Body of pancreas (tissue), 4 donors: ENCODE results near the gene SYNE1. TPM values are rescaled to one million over a fixed set of nuclear protein-coding genes. Genes with fewer than 3 reads are reported as not detected.
A peak's percentile ranks its signal among the peaks of the same experiment; 100 is the strongest.

Experiments used
- ATAC-seq: fragments of 150-250 bp; one replicate; pipeline ENCODE4 v1.9.1; 2016
- DNase-seq, 4 donors: peaks; one replicate each; pipeline ENCODE4 v3.0.0-alpha.2; 2019
- H3K27ac ChIP-seq, 4 donors: fragments of 200-600 bp; sonication (generic); 1 replicate in 3 of 4; 2 replicates in 1 of 4; pipeline versions ENCODE4 v1.5.1 to v1.6.1; 2016 to 2019; ENCODE audit warnings: mild to moderate bottlenecking in 1 of 4, mixed read lengths in 1 of 4, moderate library complexity in 1 of 4
- H3K27me3 ChIP-seq, 2 donors: fragments of 200-600 bp; sonication (generic); one replicate each; pipeline ENCODE4 v1.6.0; 2016; ENCODE audit warnings: mild to moderate bottlenecking in 1 of 2
- H3K36me3 ChIP-seq, 2 donors: fragments of 200-600 bp; sonication (generic); replicated peaks in 1 of 2; 2 replicates each; pipeline ENCODE4 v1.5.1; 2016; ENCODE audit warnings: low read depth in 2 of 2; ENCODE audit not compliant: insufficient read depth in 1 of 2
- H3K4me1 ChIP-seq: fragments of 200-600 bp; sonication (generic); one replicate; pipeline ENCODE4 v1.6.0; 2016
- H3K4me3 ChIP-seq, 2 donors: fragments of 200-600 bp; sonication (generic); 1 replicate in 1 of 2; 2 replicates in 1 of 2; pipeline ENCODE4 v1.5.1; 2016 to 2019
- H3K9me3 ChIP-seq, 3 donors: fragments of 200-600 bp; sonication (generic); 1 replicate in 2 of 3; 2 replicates in 1 of 3; pipeline ENCODE4 v1.5.1; 2016
- CTCF ChIP-seq, 7 experiments: fragments of 450-650 bp in 4 of 7; fragments of 200-600 bp in 3 of 7; sonication (generic) in 3 of 7; IDR thresholded peaks; one replicate each; pipeline ENCODE4 v1.5.1; 2016 to 2019; ENCODE audit warnings: antibody characterized with exemption in 7 of 7
- POLR2A ChIP-seq, 3 donors: fragments of 450-650 bp; IDR thresholded peaks; one replicate each; pipeline ENCODE4 v1.6.1; 2016; ENCODE audit warnings: antibody characterized with exemption in 3 of 3, mild to moderate bottlenecking in 2 of 3
- WGBS, 2 donors: methylation state at CpG; one replicate each; pipeline ENCODE4 v1.1.5; 2017; 5-methylcytosine and 5-hydroxymethylcytosine counted together
- intact Hi-C: fragments of 100-400 bp; cut with DNase I; formaldehyde crosslinking; loops from one replicate; pipeline ENCODE4 v1.15.1; 2023
- total RNA-seq, 2 donors: library from RNA; depleted of rRNA; stranded (reverse); fragments of >200 nt; gene quantifications; one replicate each; pipeline ENCODE4 v1.1.0, GENCODE V29; 2016

Gene SYNE1
- total RNA-seq, 2 donors from 2014 or later = 109 to 123 TPM

- H3K4me1 ChIP-seq = no peaks in the 10 kb centered on the region
- 96 to 99% methylated on average over 3 of the region's 3 CpGs for WGBS, 2 donors
Observed at GRCh38 chr6:152259234-152259633, 377.9 kb downstream of the SYNE1 start.

DNA sequence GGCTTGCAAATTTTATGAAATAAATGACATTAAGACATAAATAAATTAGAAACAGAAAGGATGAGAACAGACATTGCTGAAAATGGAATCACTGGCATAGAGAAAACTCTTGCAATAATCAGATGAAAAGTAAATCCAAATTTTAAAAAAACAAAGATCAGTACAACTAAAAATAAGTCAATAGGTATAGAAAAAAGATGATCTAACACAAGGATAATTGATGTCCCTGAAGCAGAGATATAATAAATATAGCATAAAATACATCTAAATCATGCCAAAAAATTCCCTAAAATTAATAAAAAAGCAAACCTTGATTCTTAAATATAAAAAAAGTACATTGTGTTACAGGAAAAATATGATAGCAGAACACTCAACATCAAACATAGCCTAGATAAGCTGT lies 379.6 kb downstream of the SYNE1 start:
- Histone ChIP-seq H3K4me3 (no peak overlapping the region), H3K36me3 (peaks cover 6 to 21% of the 10 kb centered on the region in 2 donors), H3K9me3 (no peaks in the 10 kb centered on the region), H3K27me3 (no peaks in the 10 kb centered on the region), H3K27ac (no peak overlapping the region), H3K4me1 (no peaks in the 10 kb centered on the region)
- TF ChIP-seq POLR2A (IDR thresholded peaks at IDR 0.05) (no peak), CTCF (IDR thresholded peaks at IDR 0.05) (no peak)
- DNase-seq (no peak), ATAC-seq (no peak)
- intact Hi-C loops = no loop called here

More at GRCh38 chr6:152259234-152259633, 377.9 kb downstream of the SYNE1 start:
- Histone ChIP-seq H3K27me3 (no peaks in the 10 kb centered on the region), H3K27ac (no peak overlapping the region), H3K36me3 (peaks cover 6 to 24% of the 10 kb centered on the region in 2 donors), H3K9me3 (no peaks in the 10 kb centered on the region), H3K4me3 (no peak overlapping the region)
- ATAC-seq (no peak), DNase-seq (no peak)
- TF ChIP-seq POLR2A (IDR thresholded peaks at IDR 0.05) = no peak
- no peak for TF ChIP-seq CTCF (IDR thresholded peaks at IDR 0.05)
- intact Hi-C loops = no loop called here

GRCh38 chr6:152250127-152250526 lies 387.0 kb downstream of the SYNE1 start:
- ATAC-seq (no peak), DNase-seq (no peak)
- Histone ChIP-seq H3K4me3 (no peak overlapping the region), H3K4me1 (peaks cover 10% of the 10 kb centered on the region), H3K27ac (no peak overlapping the region), H3K9me3 (no peaks in the 10 kb centered on the region), H3K36me3 (peaks cover 0 to 8% of the 10 kb centered on the region in 2 donors), H3K27me3 (no peaks in the 10 kb centered on the region)
- whole genome bisulfite sequencing, 2 donors = 93 to 97% methylated on average over 3 of the region's 3 CpGs
- intact Hi-C loops = no loop called here
- TF ChIP-seq POLR2A (IDR thresholded peaks at IDR 0.05) (no peak), CTCF (IDR thresholded peaks at IDR 0.05) (no peak)

DNA sequence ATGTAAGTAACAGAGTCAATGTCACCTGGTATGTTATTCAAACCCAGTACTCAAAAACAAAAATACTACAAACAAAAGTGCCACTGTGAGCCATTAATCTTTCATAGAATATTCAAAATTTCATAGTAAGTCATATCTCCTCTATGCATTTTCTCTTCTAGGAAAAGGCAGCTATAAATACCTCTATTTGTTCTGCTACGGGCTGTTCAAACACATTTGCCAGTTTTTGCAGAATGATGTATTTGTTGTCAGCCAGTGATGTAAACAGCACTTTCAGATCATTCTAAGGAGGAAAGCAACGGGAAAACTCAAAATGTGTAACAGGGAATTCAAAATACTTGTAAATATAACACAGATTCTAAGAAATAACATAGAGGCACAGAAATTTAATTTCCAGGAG lies 388.2 kb downstream of the SYNE1 start:
- intact Hi-C loops = no loop called here
- ATAC-seq = no peak
- Histone ChIP-seq H3K36me3 (peaks cover 0 to 2% of the 10 kb centered on the region in 2 donors), H3K27ac (peak overlapping the region in 1 of 4 donors; percentile 25), H3K4me1 (peaks cover 10% of the 10 kb centered on the region), H3K4me3 (no peak overlapping the region), H3K27me3 (no peaks in the 10 kb centered on the region), H3K9me3 (no peaks in the 10 kb centered on the region)
- TF ChIP-seq POLR2A (IDR thresholded peaks at IDR 0.05) (no peak), CTCF (IDR thresholded peaks at IDR 0.05) (no peak)
- no peak for DNase-seq
- 20 to 28% methylated on average over 2 of the region's 2 CpGs for WGBS, 2 donors

- intact Hi-C loops = no loop called here
- no peak overlapping the region for H3K4me3 ChIP-seq
- DNase-seq (no peak), ATAC-seq (no peak)
- peaks cover 0 to under 1% of the 10 kb centered on the region in 2 donors for H3K36me3 ChIP-seq
- H3K9me3 ChIP-seq = no peaks in the 10 kb centered on the region
- H3K27me3 ChIP-seq = no peaks in the 10 kb centered on the region
- H3K4me1 ChIP-seq = peaks cover 18% of the 10 kb centered on the region
- H3K27ac ChIP-seq = no peak overlapping the region
- no peak for TF ChIP-seq POLR2A (IDR thresholded peaks at IDR 0.05)
- TF ChIP-seq CTCF (IDR thresholded peaks at IDR 0.05) = no peak
- 82 to 89% methylated on average over 4 of the region's 4 CpGs for WGBS, 2 donors
Observed at GRCh38 chr6:152246554-152247337, 390.4 kb downstream of the SYNE1 start.
